Measurements from ENCODE around the gene SLC17A8. TPM values are rescaled to one million over a fixed set of nuclear protein-coding genes. Genes with fewer than 3 reads are reported as not detected.
A peak's percentile ranks its signal among the peaks of the same experiment; 100 is the strongest.

Gene SLC17A8
- total RNA-seq, 1 donor from 2014 or later, result not detected

GRCh38 chr12:100404769-100405407, 48.0 kb downstream of the SLC17A8 start:
- H3K27ac Mint-ChIP-seq (ENCODE audit: unreplicated experiment), result no peak overlapping the region
- Histone ChIP-seq H3K4me3 (ENCODE audit: insufficient read depth, low read depth, low read length) (no peak overlapping the region), H3K9me3 (ENCODE audit: insufficient read depth, low read depth, low read length) (no peaks in the 10 kb centered on the region), H3K27ac (ENCODE audit: low read depth, low read length) (no peak overlapping the region), H3K4me2 (ENCODE audit: low read length) (no peak overlapping the region), H3K36me3 (ENCODE audit: insufficient read depth, low read length) (no peaks in the 10 kb centered on the region), H2AFZ (ENCODE audit: low read depth, low read length) (no peak overlapping the region), H3K9ac (ENCODE audit: low read length) (no peak overlapping the region), H3K4me1 (ENCODE audit: insufficient read depth, low read length) (no peaks in the 10 kb centered on the region), H3K79me2 (ENCODE audit: insufficient read depth, low read length) (no peaks in the 10 kb centered on the region), H4K20me1 (ENCODE audit: insufficient read depth, low read length) (no peaks in the 10 kb centered on the region), H3K27me3 (ENCODE audit: insufficient read depth, low read length) (no peaks in the 10 kb centered on the region)
- no peak overlapping the region for H3K4me3 Mint-ChIP-seq (ENCODE audit: unreplicated experiment)
- no peak for FAIRE-seq
- peaks cover 6% of the 10 kb centered on the region for H3K4me1 Mint-ChIP-seq (ENCODE audit: low read depth, unreplicated experiment)
- no peak for DNase-seq (ENCODE audit: low read depth)
- TF ChIP-seq EZH2 (IDR thresholded peaks at IDR 0.05; ENCODE audit: insufficient read depth, low read length), result no peak
- TF ChIP-seq, protein P1, sequence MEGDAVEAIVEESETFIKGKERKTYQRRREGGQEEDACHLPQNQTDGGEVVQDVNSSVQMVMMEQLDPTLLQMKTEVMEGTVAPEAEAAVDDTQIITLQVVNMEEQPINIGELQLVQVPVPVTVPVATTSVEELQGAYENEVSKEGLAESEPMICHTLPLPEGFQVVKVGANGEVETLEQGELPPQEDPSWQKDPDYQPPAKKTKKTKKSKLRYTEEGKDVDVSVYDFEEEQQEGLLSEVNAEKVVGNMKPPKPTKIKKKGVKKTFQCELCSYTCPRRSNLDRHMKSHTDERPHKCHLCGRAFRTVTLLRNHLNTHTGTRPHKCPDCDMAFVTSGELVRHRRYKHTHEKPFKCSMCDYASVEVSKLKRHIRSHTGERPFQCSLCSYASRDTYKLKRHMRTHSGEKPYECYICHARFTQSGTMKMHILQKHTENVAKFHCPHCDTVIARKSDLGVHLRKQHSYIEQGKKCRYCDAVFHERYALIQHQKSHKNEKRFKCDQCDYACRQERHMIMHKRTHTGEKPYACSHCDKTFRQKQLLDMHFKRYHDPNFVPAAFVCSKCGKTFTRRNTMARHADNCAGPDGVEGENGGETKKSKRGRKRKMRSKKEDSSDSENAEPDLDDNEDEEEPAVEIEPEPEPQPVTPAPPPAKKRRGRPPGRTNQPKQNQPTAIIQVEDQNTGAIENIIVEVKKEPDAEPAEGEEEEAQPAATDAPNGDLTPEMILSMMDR (IDR thresholded peaks at IDR 0.05; ENCODE audit: insufficient read depth, low read depth, low read length), result peak; percentile 40
- peaks cover 6% of the 10 kb centered on the region for H3K27me3 Mint-ChIP-seq (ENCODE audit: low read depth, unreplicated experiment)
- H3K9me3 Mint-ChIP-seq (ENCODE audit: unreplicated experiment), result no peaks in the 10 kb centered on the region
- H3K36me3 Mint-ChIP-seq (ENCODE audit: low read depth, unreplicated experiment), result no peaks in the 10 kb centered on the region

GRCh38 chr12:100413001-100413400, 56.1 kb downstream of the SLC17A8 start:
- Histone ChIP-seq H3K4me2 (ENCODE audit: low read length) (no peak overlapping the region), H4K20me1 (ENCODE audit: insufficient read depth, low read length) (no peaks in the 10 kb centered on the region), H3K27me3 (ENCODE audit: insufficient read depth, low read length) (no peaks in the 10 kb centered on the region), H3K9ac (ENCODE audit: low read length) (no peak overlapping the region), H3K4me3 (ENCODE audit: insufficient read depth, low read depth, low read length) (no peak overlapping the region), H3K9me3 (ENCODE audit: insufficient read depth, low read depth, low read length) (no peaks in the 10 kb centered on the region), H3K27ac (ENCODE audit: low read depth, low read length) (no peak overlapping the region), H3K79me2 (ENCODE audit: insufficient read depth, low read length) (no peaks in the 10 kb centered on the region), H3K36me3 (ENCODE audit: insufficient read depth, low read length) (no peaks in the 10 kb centered on the region), H2AFZ (ENCODE audit: low read depth, low read length) (no peak overlapping the region), H3K4me1 (ENCODE audit: insufficient read depth, low read length) (no peaks in the 10 kb centered on the region)
- no peak for FAIRE-seq
- TF ChIP-seq, protein P1 (IDR thresholded peaks at IDR 0.05; ENCODE audit: insufficient read depth, low read depth, low read length), result no peak
- no peak for TF ChIP-seq EZH2 (IDR thresholded peaks at IDR 0.05; ENCODE audit: insufficient read depth, low read length)
- peaks cover 2% of the 10 kb centered on the region for H3K27me3 Mint-ChIP-seq (ENCODE audit: low read depth, unreplicated experiment)
- H3K36me3 Mint-ChIP-seq (ENCODE audit: low read depth, unreplicated experiment), result no peaks in the 10 kb centered on the region
- H3K4me3 Mint-ChIP-seq (ENCODE audit: unreplicated experiment), result no peak overlapping the region
- H3K27ac Mint-ChIP-seq (ENCODE audit: unreplicated experiment), result no peak overlapping the region
- DNase-seq (ENCODE audit: low read depth), result no peak
- no peaks in the 10 kb centered on the region for H3K9me3 Mint-ChIP-seq (ENCODE audit: unreplicated experiment)
- no peaks in the 10 kb centered on the region for H3K4me1 Mint-ChIP-seq (ENCODE audit: low read depth, unreplicated experiment)

DNA sequence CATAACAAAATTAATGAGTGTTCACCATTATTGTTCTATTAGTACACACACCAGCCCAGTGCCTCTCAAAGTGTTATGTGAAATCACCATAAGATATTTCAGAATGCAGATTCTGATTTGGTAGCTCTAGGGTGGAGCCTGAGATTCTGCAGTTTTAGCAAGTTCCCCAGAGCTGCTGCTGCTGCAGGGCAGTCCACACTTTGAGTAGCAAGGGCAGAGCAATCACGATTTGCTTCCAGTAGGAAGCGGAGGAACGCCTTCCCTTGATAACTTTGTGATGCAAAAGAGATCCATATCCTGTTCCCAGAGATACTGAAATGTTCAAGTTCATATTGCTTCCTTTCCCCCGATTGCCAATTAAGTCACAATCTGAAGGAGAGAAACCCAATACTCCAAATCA, 57.9 kb downstream of the SLC17A8 start:
- Histone ChIP-seq H3K79me2 (ENCODE audit: insufficient read depth, low read length) (no peaks in the 10 kb centered on the region), H3K4me3 (ENCODE audit: insufficient read depth, low read depth, low read length) (no peak overlapping the region), H4K20me1 (ENCODE audit: insufficient read depth, low read length) (no peaks in the 10 kb centered on the region), H3K4me1 (ENCODE audit: insufficient read depth, low read length) (no peaks in the 10 kb centered on the region), H2AFZ (ENCODE audit: low read depth, low read length) (no peak overlapping the region), H3K4me2 (ENCODE audit: low read length) (no peak overlapping the region), H3K27me3 (ENCODE audit: insufficient read depth, low read length) (no peaks in the 10 kb centered on the region), H3K9ac (ENCODE audit: low read length) (no peak overlapping the region), H3K27ac (ENCODE audit: low read depth, low read length) (no peak overlapping the region), H3K36me3 (ENCODE audit: insufficient read depth, low read length) (no peaks in the 10 kb centered on the region), H3K9me3 (ENCODE audit: insufficient read depth, low read depth, low read length) (no peaks in the 10 kb centered on the region)
- no peak for DNase-seq (ENCODE audit: low read depth)
- H3K9me3 Mint-ChIP-seq (ENCODE audit: unreplicated experiment), result no peaks in the 10 kb centered on the region
- H3K27ac Mint-ChIP-seq (ENCODE audit: unreplicated experiment), result no peak overlapping the region
- H3K36me3 Mint-ChIP-seq (ENCODE audit: low read depth, unreplicated experiment), result no peaks in the 10 kb centered on the region
- no peaks in the 10 kb centered on the region for H3K4me1 Mint-ChIP-seq (ENCODE audit: low read depth, unreplicated experiment)
- H3K4me3 Mint-ChIP-seq (ENCODE audit: unreplicated experiment), result no peak overlapping the region
- H3K27me3 Mint-ChIP-seq (ENCODE audit: low read depth, unreplicated experiment), result peaks cover 1% of the 10 kb centered on the region
- no peak for FAIRE-seq
- no peak for TF ChIP-seq EZH2 (IDR thresholded peaks at IDR 0.05; ENCODE audit: insufficient read depth, low read length)
- TF ChIP-seq, protein P1 (IDR thresholded peaks at IDR 0.05; ENCODE audit: insufficient read depth, low read depth, low read length), result no peak

Measured in astrocyte (in vitro differentiated cells and primary cell).